Skin epidermis (tissue), 12 donors: ENCODE measurements around the gene TET1.
"Not testable (repeated sequence)": the region's sequence is repeated elsewhere in the genome, so short reads cannot be mapped to it uniquely, and the experiment has no call there.

Experiments used
- H3K27ac ChIP-seq, 21 experiments: fragments of 200-600 bp; sonication (generic) in 11 of 21; one replicate each; pipeline ENCODE4 v1.5.0; 2020; ENCODE audit warnings: mild to moderate bottlenecking in 3 of 21, inconsistent platforms in 2 of 21, moderate library complexity in 2 of 21
- H3K4me3 ChIP-seq, 7 experiments: fragments of 200-600 bp; sonication (generic) in 2 of 7; one replicate each; pipeline ENCODE4 v1.5.0; 2020; ENCODE audit warnings: inconsistent platforms in 2 of 7, mild to moderate bottlenecking in 2 of 7, moderate library complexity in 1 of 7

The TET1 gene

GRCh38 chr10:68668972-68669371, 108.8 kb downstream of the TET1 start:
- H3K27ac ChIP-seq = no peak overlapping the region

GRCh38 chr10:68684413-68684812, 124.3 kb downstream of the TET1 start:
- Histone ChIP-seq H3K4me3 (no peak overlapping the region), H3K27ac (peak overlapping the region in 1 of 21 experiments; percentile 14)

More at GRCh38 chr10:68668972-68669371, 108.8 kb downstream of the TET1 start:
- no peak overlapping the region for H3K4me3 ChIP-seq

DNA sequence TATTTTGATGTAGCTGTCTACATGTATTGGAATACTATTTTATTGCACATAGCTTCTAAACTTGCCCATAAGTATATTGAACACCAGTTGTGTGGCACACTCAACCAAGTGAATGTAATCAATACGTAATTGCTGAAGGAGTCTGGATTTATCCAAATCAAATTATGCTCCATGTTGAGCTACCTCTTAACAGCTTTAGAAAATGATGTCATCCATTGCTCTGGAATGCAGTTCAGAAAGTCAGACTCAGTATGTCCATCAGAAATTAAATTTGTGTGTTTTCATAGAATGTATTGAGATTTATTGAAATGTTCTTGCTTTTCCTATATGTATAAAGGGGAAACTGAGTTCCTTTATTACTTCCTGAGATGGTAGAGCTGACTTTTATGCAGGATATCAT, 135.9 kb downstream of the TET1 start:
- no peak overlapping the region for H3K4me3 ChIP-seq
- no peak overlapping the region for H3K27ac ChIP-seq

- Histone ChIP-seq H3K4me3 (no peak overlapping the region), H3K27ac (no peak overlapping the region)
These were observed 137.0 kb downstream of the TET1 start for GRCh38 chr10:68697106-68697505.

- no peak overlapping the region for H3K27ac ChIP-seq
- no peak overlapping the region for H3K4me3 ChIP-seq
These were observed 140.1 kb downstream of the TET1 start for GRCh38 chr10:68700197-68700596.

GRCh38 chr10:68705548-68705947, 145.4 kb downstream of the TET1 start:
- H3K27ac ChIP-seq = no peak overlapping the region
- no peak overlapping the region for H3K4me3 ChIP-seq

GRCh38 chr10:68708987-68709386, 148.8 kb downstream of the TET1 start:
- H3K27ac ChIP-seq, H3K4me3 ChIP-seq: not testable (repeated sequence)

GRCh38 chr10:68713065-68713464, 152.9 kb downstream of the TET1 start:
- not testable (repeated sequence) for H3K4me3 ChIP-seq, H3K27ac ChIP-seq

- Histone ChIP-seq H3K4me3 (no peak overlapping the region), H3K27ac (no peak overlapping the region)
These were observed 157.3 kb downstream of the TET1 start for GRCh38 chr10:68717435-68717834.

DNA sequence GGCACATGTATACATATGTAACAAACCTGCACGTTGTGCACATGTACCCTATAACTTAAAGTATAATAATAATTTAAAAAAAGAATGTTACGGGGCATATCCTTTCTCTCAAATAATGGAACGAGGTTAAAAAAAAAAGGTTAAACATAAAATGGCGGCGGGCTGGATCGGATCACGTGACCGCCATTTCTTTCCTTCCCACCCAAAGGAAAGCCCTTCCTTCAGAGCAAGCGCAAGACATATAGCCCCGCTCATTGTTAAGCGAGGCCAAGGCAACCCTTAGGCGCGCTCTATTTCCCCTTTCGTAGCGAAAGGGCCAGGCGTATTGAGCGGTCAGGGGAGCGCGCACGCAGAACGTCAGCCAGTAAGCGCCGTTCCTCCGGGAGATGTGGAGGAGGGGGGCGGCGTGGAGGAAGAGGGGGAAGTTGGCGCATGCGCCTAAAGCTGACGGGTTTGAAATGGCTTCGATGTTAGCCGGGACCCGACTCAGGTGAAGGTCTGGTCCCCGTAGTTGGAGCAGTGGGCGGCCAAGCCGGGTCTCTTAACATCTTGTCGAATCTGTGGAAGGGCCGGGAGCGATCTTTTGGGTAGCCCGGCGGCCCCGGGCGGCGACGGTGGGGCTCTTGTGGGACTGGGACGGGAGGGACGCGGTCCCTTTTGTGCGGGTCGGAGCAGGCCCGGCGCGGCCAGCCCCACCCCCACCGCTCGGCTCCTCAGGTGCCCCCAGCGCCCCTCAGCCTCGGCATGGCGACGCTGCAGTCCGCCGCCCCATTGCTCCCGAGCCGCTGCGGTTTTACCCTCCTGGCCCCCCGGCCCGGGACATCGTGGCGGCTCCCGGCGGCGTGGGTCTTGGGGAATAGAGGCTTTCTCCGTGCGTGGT, 160.9 kb downstream of the TET1 start, which contains the start of gene CCAR1:
TSS of gene CCAR1 (plus strand) at position 447 of the 880 bp plus-strand sequence. CDS start 1,266 bp downstream, outside the sequence.
- H3K27ac ChIP-seq = peak within 1 kb of the TSS; percentile 75 to 99 (median 95)
- H3K4me3 ChIP-seq = peak within 1 kb of the TSS; percentile 85 to 99 (median 96)

- H3K27ac ChIP-seq = peak overlapping the region; percentile 75 to 99 (median 95)
- H3K4me3 ChIP-seq = peak overlapping the region; percentile 85 to 99 (median 96)
These were observed 161.7 kb downstream of the TET1 start for GRCh38 chr10:68721673-68722335.

- no peak overlapping the region for H3K27ac ChIP-seq
- H3K4me3 ChIP-seq = no peak overlapping the region
These were observed 164.9 kb downstream of the TET1 start for GRCh38 chr10:68725016-68725415.

DNA sequence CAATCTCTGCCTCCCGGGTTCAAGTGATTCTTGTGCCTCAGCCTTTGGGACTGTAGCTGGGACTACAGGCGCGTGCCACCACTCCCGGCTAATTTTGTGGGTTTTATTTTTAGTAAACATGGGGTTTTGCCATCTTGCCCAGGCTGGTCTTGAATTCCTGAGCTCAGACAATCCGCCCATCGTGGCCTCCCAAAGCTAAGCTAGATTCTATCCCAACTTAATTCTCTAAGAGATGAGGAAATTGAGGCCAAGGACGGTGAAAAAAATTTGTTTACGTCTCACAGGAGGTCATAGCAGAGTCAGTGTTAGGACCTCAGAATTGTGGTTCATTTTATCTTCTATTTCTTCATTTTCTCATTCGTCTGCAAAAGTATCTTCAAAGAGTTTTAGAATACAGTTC, 167.0 kb downstream of the TET1 start:
- Histone ChIP-seq H3K4me3 (no peak overlapping the region), H3K27ac (no peak overlapping the region)

DNA sequence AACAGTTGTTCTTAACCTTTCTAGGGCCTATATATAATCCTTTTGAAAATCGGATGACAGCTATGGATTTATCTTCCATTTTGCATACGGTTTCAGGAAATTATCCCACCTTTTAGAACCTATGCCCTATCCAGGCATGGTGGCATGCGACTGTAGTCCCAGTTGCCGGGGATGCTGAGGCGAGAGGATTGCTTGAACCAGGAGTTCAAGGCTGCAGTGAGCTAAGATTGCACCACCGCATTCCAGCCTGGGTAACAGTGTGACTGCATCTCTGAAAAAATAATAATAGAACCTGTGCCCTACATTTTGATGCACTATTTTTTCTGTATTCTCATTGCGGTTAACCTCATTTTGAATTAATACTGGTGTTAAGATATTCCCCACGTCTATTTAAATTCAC, 172.5 kb downstream of the TET1 start:
- H3K27ac ChIP-seq = no peak overlapping the region
- no peak overlapping the region for H3K4me3 ChIP-seq

- Histone ChIP-seq H3K27ac (no peak overlapping the region), H3K4me3 (no peak overlapping the region)
These were observed 174.2 kb downstream of the TET1 start for GRCh38 chr10:68734349-68734748.

DNA sequence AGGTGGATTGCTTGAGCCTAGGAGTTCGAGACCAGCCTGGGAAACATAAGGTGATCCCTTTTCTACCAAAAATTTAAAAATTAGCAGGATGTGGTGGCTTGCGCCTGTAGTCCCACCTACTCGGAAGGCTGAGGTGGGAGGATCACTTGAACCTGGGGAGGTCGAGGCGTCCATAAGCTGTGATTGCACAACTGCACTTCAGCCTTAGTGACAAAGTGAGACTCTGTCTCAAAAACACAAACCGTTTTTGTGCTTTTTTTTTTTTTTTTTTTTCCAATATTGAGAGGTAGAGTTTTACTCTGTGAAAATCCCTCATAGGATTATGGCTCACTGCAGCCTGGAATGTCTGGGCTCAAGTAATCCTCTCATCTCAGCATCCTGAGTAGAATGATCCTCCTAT, 175.0 kb downstream of the TET1 start:
- no peak overlapping the region for H3K4me3 ChIP-seq
- H3K27ac ChIP-seq = no peak overlapping the region

- not testable (repeated sequence) for H3K4me3 ChIP-seq, H3K27ac ChIP-seq
These were observed 175.6 kb downstream of the TET1 start for GRCh38 chr10:68735739-68736138.

DNA sequence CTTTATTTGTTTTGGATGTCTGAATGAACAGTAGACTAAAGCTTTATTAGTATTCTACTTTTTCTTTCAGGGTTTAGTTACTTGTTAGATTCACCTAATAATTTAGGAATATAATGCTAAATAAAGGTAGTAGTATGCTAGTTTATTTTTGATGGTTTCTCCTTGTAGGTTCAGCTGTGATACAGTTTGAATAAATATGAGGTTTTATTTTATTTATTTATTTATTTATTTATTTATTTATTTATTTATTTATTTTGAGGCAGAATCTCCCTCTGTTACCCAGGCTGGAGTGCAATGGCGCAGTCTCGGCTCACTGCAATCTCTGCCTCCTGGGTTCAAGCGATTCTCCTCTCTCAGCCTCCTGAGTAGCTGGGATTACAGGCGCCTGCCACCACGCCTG, 180.5 kb downstream of the TET1 start:
- H3K4me3 ChIP-seq, H3K27ac ChIP-seq: not testable (repeated sequence)

GRCh38 chr10:68742397-68742796, 182.3 kb downstream of the TET1 start:
- no peak overlapping the region for H3K27ac ChIP-seq
- H3K4me3 ChIP-seq = no peak overlapping the region
